ENCODE measurements around the gene GCFC2.

GCFC2 gene

GRCh38 chr2:75667884-75668283 is 42.8 kb downstream of the GCFC2 start:
- TF ChIP-seq CTCF (IDR thresholded peaks at IDR 0.05; ENCODE audit: control insufficient read depth, insufficient read depth, low read depth, low read length, missing control alignments), result no peak
- no peak overlapping the region for H3K4me3 ChIP-seq (ENCODE audit: control insufficient read depth, low read depth, low read length)
- no peak for DNase-seq (ENCODE audit: low read depth)

GRCh38 chr2:75666911-75667310 is 43.8 kb downstream of the GCFC2 start:
- no peak for TF ChIP-seq CTCF (IDR thresholded peaks at IDR 0.05; ENCODE audit: control insufficient read depth, insufficient read depth, low read depth, low read length, missing control alignments)
- no peak overlapping the region for H3K4me3 ChIP-seq (ENCODE audit: control insufficient read depth, low read depth, low read length)
- no peak for DNase-seq (ENCODE audit: low read depth)

GRCh38 chr2:75657798-75658197 is 52.9 kb downstream of the GCFC2 start:
- no peak overlapping the region for H3K4me3 ChIP-seq (ENCODE audit: control insufficient read depth, low read depth, low read length)
- no peak for DNase-seq (ENCODE audit: low read depth)
- no peak for TF ChIP-seq CTCF (IDR thresholded peaks at IDR 0.05; ENCODE audit: control insufficient read depth, insufficient read depth, low read depth, low read length, missing control alignments)

- DNase-seq (ENCODE audit: low read depth), result no peak
- H3K4me3 ChIP-seq (ENCODE audit: control insufficient read depth, low read depth, low read length), result no peak overlapping the region
- TF ChIP-seq CTCF (IDR thresholded peaks at IDR 0.05; ENCODE audit: control insufficient read depth, insufficient read depth, low read depth, low read length, missing control alignments), result no peak
Observed at GRCh38 chr2:75656563-75656962, 54.2 kb downstream of the GCFC2 start.

GRCh38 chr2:75655861-75656260 is 54.9 kb downstream of the GCFC2 start:
- TF ChIP-seq CTCF (IDR thresholded peaks at IDR 0.05; ENCODE audit: control insufficient read depth, insufficient read depth, low read depth, low read length, missing control alignments), result no peak
- H3K4me3 ChIP-seq (ENCODE audit: control insufficient read depth, low read depth, low read length), result no peak overlapping the region
- DNase-seq (ENCODE audit: low read depth), result no peak

- DNase-seq (ENCODE audit: low read depth), result no peak
- H3K4me3 ChIP-seq (ENCODE audit: control insufficient read depth, low read depth, low read length), result no peak overlapping the region
- TF ChIP-seq CTCF (IDR thresholded peaks at IDR 0.05; ENCODE audit: control insufficient read depth, insufficient read depth, low read depth, low read length, missing control alignments), result no peak
Observed at GRCh38 chr2:75654012-75654411, 56.7 kb downstream of the GCFC2 start.

- DNase-seq (ENCODE audit: low read depth), result no peak
- peak overlapping the region; percentile 74 for H3K4me3 ChIP-seq (ENCODE audit: control insufficient read depth, low read depth, low read length)
- TF ChIP-seq CTCF (IDR thresholded peaks at IDR 0.05; ENCODE audit: control insufficient read depth, insufficient read depth, low read depth, low read length, missing control alignments), result no peak
Observed at GRCh38 chr2:75647771-75648170, 62.9 kb downstream of the GCFC2 start.
